SK-N-MC (cell line): ENCODE data around the gene SLC6A12.

Experiments used
- EZH2 ChIP-seq: fragments of 200-600 bp; sonication (generic); IDR thresholded peaks from one replicate; pipeline ENCODE4 v1.6.1; 2017; ENCODE audit warnings: antibody characterized with exemption
- POLR2AphosphoS5 ChIP-seq: IDR thresholded peaks from 2 replicates; pipeline ENCODE4 v1.6.1; 2012; ENCODE audit warnings: mild to moderate bottlenecking, low read depth, low read length, borderline replicate concordance

- TF ChIP-seq POLR2AphosphoS5 (no peak), EZH2 (no peak)
Observed at GRCh38 chr12:165862-166368, 48.0 kb downstream of the SLC6A12 start.
